C4-2B (cell line): Measurements from ENCODE around the gene TSPAN32.

Experiments
- CTCF ChIP-seq: fragments of 450-650 bp; conservative IDR thresholded peaks from 2 replicates; pipeline ENCODE4 v1.5.1; 2017; ENCODE audit warnings: mild to moderate bottlenecking
- ZFX ChIP-seq: fragments of 450-650 bp; IDR thresholded peaks from 2 replicates; pipeline ENCODE4 v1.6.1; 2017

GRCh38 chr11:2312232-2313042 is 10.6 kb downstream of the TSPAN32 start:
- no peak for TF ChIP-seq CTCF
- no peak for TF ChIP-seq ZFX
